ENCODE measurements around the gene RPAP3.

GRCh38 chr12:47745485-47746041 is 39.7 kb upstream of the RPAP3 start:
- no peak for TF ChIP-seq CTCF (optimal IDR thresholded peaks at IDR 0.05 in 1 of 3, IDR thresholded peaks at IDR 0.05 in 1 of 3, conservative IDR thresholded peaks at IDR 0.05 in 1 of 3; ENCODE audit: extremely low read depth in 1 of 3, insufficient read depth in 2 of 3, low read length in 3 of 3)
- no peak for TF ChIP-seq EZH2 (IDR thresholded peaks at IDR 0.05; ENCODE audit: low read length)

Measured in keratinocyte (primary cell).